ENCODE results near the gene SPTLC3.

The SPTLC3 gene

GRCh38 chr20:13101706-13102105, 92.9 kb downstream of the SPTLC3 start:
- DNase-seq: no peak

- DNase-seq: no peak
Measured at GRCh38 chr20:13102237-13102636, 93.5 kb downstream of the SPTLC3 start.

- DNase-seq: no peak
Measured at GRCh38 chr20:13102694-13103093, 93.9 kb downstream of the SPTLC3 start.

GRCh38 chr20:13105039-13105438, 96.3 kb downstream of the SPTLC3 start:
- DNase-seq: no peak

GRCh38 chr20:13105864-13106457, 97.2 kb downstream of the SPTLC3 start:
- peak in 1 of 2 experiments; percentile 38 for DNase-seq

- no peak for DNase-seq
Measured at GRCh38 chr20:13109658-13110057, 100.9 kb downstream of the SPTLC3 start.

- no peak for DNase-seq
Measured at GRCh38 chr20:13110796-13111195, 102.0 kb downstream of the SPTLC3 start.

GRCh38 chr20:13111249-13111911, 102.6 kb downstream of the SPTLC3 start:
- no peak for DNase-seq

GRCh38 chr20:13113731-13114130, 105.0 kb downstream of the SPTLC3 start:
- no peak for DNase-seq

- no peak for DNase-seq
Measured at GRCh38 chr20:13117200-13117599, 108.4 kb downstream of the SPTLC3 start.

- no peak for DNase-seq
Measured at GRCh38 chr20:13118676-13119075, 109.9 kb downstream of the SPTLC3 start.

GRCh38 chr20:13119583-13119982, 110.8 kb downstream of the SPTLC3 start:
- DNase-seq: peak; percentile 19 to 71

GRCh38 chr20:13120471-13120870, 111.7 kb downstream of the SPTLC3 start:
- no peak for DNase-seq

- DNase-seq: no peak
Measured at GRCh38 chr20:13121840-13122515, 113.2 kb downstream of the SPTLC3 start.

GRCh38 chr20:13125486-13125885, 116.7 kb downstream of the SPTLC3 start:
- no peak for DNase-seq

GRCh38 chr20:13128173-13128572, 119.4 kb downstream of the SPTLC3 start:
- DNase-seq: no peak

- no peak for DNase-seq
Measured at GRCh38 chr20:13130061-13130706, 121.4 kb downstream of the SPTLC3 start.

GRCh38 chr20:13130707-13131103, 121.9 kb downstream of the SPTLC3 start:
- DNase-seq: no peak

GRCh38 chr20:13131688-13132087, 122.9 kb downstream of the SPTLC3 start:
- DNase-seq: no peak

- no peak for DNase-seq
Measured at GRCh38 chr20:13139459-13140150, 130.8 kb downstream of the SPTLC3 start.

GRCh38 chr20:13140201-13140600, 131.4 kb downstream of the SPTLC3 start:
- no peak for DNase-seq

GRCh38 chr20:13140775-13141174, 132.0 kb downstream of the SPTLC3 start:
- DNase-seq: no peak

- no peak for DNase-seq
Measured at GRCh38 chr20:13141546-13141945, 132.8 kb downstream of the SPTLC3 start.
